Smooth muscle cell (in vitro differentiated cells): Measurements from ENCODE around the gene ALG12. TPM values are rescaled to one million over a fixed set of nuclear protein-coding genes. Genes with fewer than 3 reads are reported as not detected.

Experiments
- DNase-seq: peaks from one replicate; lab custom pipeline; 2025; ENCODE audit not compliant: unreplicated experiment; lab: John Stamatoyannopoulos, UW
- H2AFZ ChIP-seq: fragments of 200-600 bp; sonication (generic); 2 replicates; pipeline ENCODE4 v1.6.0; 2016; ENCODE audit warnings: antibody characterized with exemption, low read depth, mild to moderate bottlenecking
- H3F3A ChIP-seq: fragments of 200-600 bp; sonication (generic); 2 replicates; pipeline ENCODE4 v1.6.0; 2017; ENCODE audit warnings: antibody characterized with exemption, low read depth
- H3K27ac ChIP-seq: fragments of 200-600 bp; sonication (generic); 2 replicates; pipeline ENCODE4 v1.5.1; 2016; ENCODE audit warnings: low read depth, mild to moderate bottlenecking
- H3K27me3 ChIP-seq: fragments of 200-600 bp; sonication (generic); 2 replicates; pipeline ENCODE4 v1.6.1; 2016; ENCODE audit warnings: low read depth, mild to moderate bottlenecking
- H3K36me3 ChIP-seq: fragments of 200-600 bp; sonication (generic); 2 replicates; pipeline ENCODE4 v1.5.1; 2016; ENCODE audit warnings: low read depth
- H3K4me1 ChIP-seq: fragments of 200-600 bp; sonication (generic); 2 replicates; pipeline ENCODE4 v1.5.1; 2016; ENCODE audit warnings: low read depth
- H3K4me2 ChIP-seq: fragments of 200-600 bp; sonication (generic); 2 replicates; pipeline ENCODE4 v1.6.0; 2016; ENCODE audit warnings: mild to moderate bottlenecking
- H3K4me3 ChIP-seq: fragments of 200-600 bp; sonication (generic); 2 replicates; pipeline ENCODE4 v1.5.1; 2016; ENCODE audit warnings: mild to moderate bottlenecking
- H3K79me2 ChIP-seq: fragments of 200-600 bp; sonication (generic); 2 replicates; pipeline ENCODE4 v1.6.0; 2016; ENCODE audit warnings: low read depth, mild to moderate bottlenecking
- H3K9ac ChIP-seq: fragments of 200-600 bp; sonication (generic); 2 replicates; pipeline ENCODE4 v1.6.0; 2016; ENCODE audit warnings: low read depth
- H3K9me3 ChIP-seq: fragments of 200-600 bp; sonication (generic); replicated peaks from 2 replicates; pipeline ENCODE4 v1.5.1; 2016; ENCODE audit warnings: low read depth
- H4K20me1 ChIP-seq: fragments of 200-600 bp; sonication (generic); 2 replicates; pipeline ENCODE4 v1.6.0; 2016; ENCODE audit warnings: low read depth
- CTCF ChIP-seq: fragments of 200-600 bp; sonication (generic); IDR thresholded peaks from 2 replicates; pipeline ENCODE4 v1.5.1; 2017; ENCODE audit warnings: borderline replicate concordance, mild to moderate bottlenecking, antibody characterized with exemption; ENCODE audit not compliant: insufficient read depth, poor library complexity, severe bottlenecking
- WGBS: methylation state at CpG from one replicate; pipeline ENCODE4 v1.1.7; 2016; ENCODE audit warnings: low lambda C conversion rate; 5-methylcytosine and 5-hydroxymethylcytosine counted together
- polyA plus RNA-seq: library from polyadenylated mRNA; unstranded; fragments of >200 nt; fragmentation: Nextera tagmentation; extraction: Ambion mirVana; gene quantifications from 2 replicates; pipeline ENCODE4 v1.2.1, GENCODE V29; 2016
- total RNA-seq: library from RNA; depleted of rRNA; stranded (reverse); fragments of >200 nt; gene quantifications from 2 replicates; pipeline ENCODE4 v1.2.3, GENCODE V29; 2014

The ALG12 gene
- total and polyA plus RNA-seq, 2 experiments from 2014 or later, result 13.9 to 42.7 TPM

DNA sequence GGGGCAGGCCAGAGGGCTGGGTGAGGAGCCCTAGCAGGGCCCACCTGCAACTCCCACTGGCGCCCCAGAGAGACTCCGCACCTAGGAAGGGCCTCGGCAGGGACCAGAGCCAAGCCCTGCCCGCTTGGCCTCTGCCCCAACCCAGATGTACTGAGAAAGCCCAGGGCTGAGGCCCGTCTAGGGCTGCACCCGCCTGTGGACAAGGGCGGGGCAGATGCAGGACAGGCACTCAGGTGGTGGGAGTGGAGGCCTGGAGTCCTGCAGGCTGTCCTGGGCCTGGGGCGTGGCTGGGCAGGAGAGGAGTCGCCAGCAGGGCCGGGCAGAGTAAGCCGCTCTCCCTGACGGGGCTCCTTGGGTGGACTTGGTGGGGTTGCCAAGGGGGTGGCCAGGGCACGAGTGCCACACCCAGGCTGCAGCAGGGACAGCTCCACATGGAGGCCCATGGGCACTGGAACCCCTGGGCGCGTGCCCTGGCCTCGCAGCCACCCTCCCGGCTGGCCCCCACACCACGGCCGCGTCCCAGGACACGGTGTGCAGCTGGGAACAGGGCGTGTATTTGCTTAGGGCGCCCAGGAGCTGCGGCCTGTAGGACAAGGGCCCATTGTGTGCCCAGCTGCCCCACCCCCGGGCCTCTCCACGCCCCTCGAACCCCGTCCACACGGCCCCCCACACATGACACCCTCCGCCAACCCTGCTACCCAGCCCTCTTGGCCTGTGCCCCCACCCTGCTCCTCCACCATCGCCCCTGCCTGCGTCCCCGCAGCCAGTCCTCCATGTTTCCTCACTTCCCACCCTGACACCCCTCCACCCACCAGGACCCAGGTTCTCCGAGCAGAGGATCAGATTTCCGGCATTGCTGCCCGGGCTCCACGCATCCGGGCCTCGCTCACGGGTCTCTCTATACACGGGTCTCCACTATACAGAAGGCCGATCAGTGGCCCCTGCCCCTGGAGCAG, 31.0 kb upstream of the ALG12 start:
- WGBS, result 90% methylated on average over 30 of the region's 42 CpGs
- no peaks in the 10 kb centered on the region for H3K27me3 ChIP-seq
- no peaks in the 10 kb centered on the region for H3K79me2 ChIP-seq
- H3K4me1 ChIP-seq, result peaks cover 17% of the 10 kb centered on the region
- H3K4me2 ChIP-seq, result no peak overlapping the region
- no peaks in the 10 kb centered on the region for H3K36me3 ChIP-seq
- no peak overlapping the region for H3K9ac ChIP-seq
- no peak for DNase-seq
- H4K20me1 ChIP-seq, result no peaks in the 10 kb centered on the region
- no peak overlapping the region for H2AFZ ChIP-seq
- no peak overlapping the region for H3K4me3 ChIP-seq
- no peak for TF ChIP-seq CTCF
- no peak overlapping the region for H3K27ac ChIP-seq
- H3K9me3 ChIP-seq, result no peaks in the 10 kb centered on the region
- no peaks in the 10 kb centered on the region for H3F3A ChIP-seq

- no peaks in the 10 kb centered on the region for H3K36me3 ChIP-seq
- WGBS, result 83% methylated on average over 22 of the region's 23 CpGs
- no peak overlapping the region for H2AFZ ChIP-seq
- H3F3A ChIP-seq, result no peaks in the 10 kb centered on the region
- H3K27ac ChIP-seq, result no peak overlapping the region
- TF ChIP-seq CTCF, result no peak
- no peaks in the 10 kb centered on the region for H4K20me1 ChIP-seq
- H3K4me3 ChIP-seq, result no peak overlapping the region
- no peaks in the 10 kb centered on the region for H3K79me2 ChIP-seq
- no peak for DNase-seq
- no peaks in the 10 kb centered on the region for H3K27me3 ChIP-seq
- no peak overlapping the region for H3K9ac ChIP-seq
- H3K4me2 ChIP-seq, result no peak overlapping the region
- H3K9me3 ChIP-seq, result no peaks in the 10 kb centered on the region
- peaks cover 17% of the 10 kb centered on the region for H3K4me1 ChIP-seq
Observed at GRCh38 chr22:49948116-49948957, 30.1 kb upstream of the ALG12 start.

- 79% methylated on average over 6 of the region's 6 CpGs for WGBS
- Histone ChIP-seq H3K9ac (no peak overlapping the region), H4K20me1 (no peaks in the 10 kb centered on the region), H3K79me2 (no peaks in the 10 kb centered on the region), H2AFZ (no peak overlapping the region), H3K27ac (peak overlapping the region; percentile 52), H3K4me1 (peaks cover 17% of the 10 kb centered on the region), H3K27me3 (no peaks in the 10 kb centered on the region), H3F3A (no peaks in the 10 kb centered on the region), H3K4me3 (no peak overlapping the region), H3K4me2 (no peak overlapping the region), H3K9me3 (no peaks in the 10 kb centered on the region), H3K36me3 (no peaks in the 10 kb centered on the region)
- no peak for TF ChIP-seq CTCF
- no peak for DNase-seq
Observed at GRCh38 chr22:49947296-49947622, 29.0 kb upstream of the ALG12 start.
